ENCODE data around the gene EML5.

EML5 gene

DNA sequence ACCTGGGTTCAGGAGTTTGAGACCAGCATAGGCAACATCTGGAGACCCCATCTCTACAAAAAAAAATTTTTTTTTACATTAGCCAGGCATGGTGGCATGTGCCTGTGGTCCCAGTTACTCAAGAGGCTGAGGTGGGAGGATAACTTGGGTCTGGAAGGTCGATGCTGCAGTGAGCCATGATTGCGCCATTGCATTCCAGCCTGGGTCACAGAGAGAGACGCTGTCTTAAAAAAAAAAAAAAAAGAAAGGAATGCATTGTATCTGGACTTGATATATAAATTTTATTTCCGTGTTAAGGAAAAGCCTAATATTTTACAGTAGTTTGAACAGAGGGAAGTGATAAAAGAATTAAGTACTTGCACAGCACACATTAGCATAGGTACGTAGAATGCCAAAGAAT, 132.7 kb downstream of the EML5 start (continued):
- TF ChIP-seq, protein P1, sequence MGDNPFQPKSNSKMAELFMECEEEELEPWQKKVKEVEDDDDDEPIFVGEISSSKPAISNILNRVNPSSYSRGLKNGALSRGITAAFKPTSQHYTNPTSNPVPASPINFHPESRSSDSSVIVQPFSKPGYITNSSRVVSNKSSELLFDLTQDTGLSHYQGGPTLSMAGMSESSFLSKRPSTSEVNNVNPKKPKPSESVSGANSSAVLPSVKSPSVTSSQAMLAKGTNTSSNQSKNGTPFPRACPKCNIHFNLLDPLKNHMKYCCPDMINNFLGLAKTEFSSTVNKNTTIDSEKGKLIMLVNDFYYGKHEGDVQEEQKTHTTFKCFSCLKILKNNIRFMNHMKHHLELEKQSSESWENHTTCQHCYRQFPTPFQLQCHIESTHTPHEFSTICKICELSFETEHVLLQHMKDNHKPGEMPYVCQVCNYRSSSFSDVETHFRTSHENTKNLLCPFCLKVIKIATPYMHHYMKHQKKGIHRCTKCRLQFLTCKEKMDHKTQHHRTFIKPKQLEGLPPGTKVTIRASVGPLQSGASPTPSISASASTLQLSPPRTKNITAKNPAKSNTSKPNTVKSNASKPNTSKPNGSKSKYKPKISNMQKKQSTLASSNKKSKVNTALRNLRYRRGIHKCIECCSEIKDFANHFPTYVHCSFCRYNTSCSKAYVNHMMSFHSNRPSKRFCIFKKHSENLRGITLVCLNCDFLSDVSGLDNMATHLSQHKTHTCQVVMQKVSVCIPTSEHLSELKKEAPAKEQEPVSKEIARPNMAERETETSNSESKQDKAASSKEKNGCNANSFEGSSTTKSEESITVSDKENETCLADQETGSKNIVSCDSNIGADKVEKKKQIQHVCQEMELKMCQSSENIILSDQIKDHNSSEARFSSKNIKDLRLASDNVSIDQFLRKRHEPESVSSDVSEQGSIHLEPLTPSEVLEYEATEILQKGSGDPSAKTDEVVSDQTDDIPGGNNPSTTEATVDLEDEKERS (tag by site-specific recombination; IDR thresholded peaks at IDR 0.05) = no peak
- TF ChIP-seq, protein P2, sequence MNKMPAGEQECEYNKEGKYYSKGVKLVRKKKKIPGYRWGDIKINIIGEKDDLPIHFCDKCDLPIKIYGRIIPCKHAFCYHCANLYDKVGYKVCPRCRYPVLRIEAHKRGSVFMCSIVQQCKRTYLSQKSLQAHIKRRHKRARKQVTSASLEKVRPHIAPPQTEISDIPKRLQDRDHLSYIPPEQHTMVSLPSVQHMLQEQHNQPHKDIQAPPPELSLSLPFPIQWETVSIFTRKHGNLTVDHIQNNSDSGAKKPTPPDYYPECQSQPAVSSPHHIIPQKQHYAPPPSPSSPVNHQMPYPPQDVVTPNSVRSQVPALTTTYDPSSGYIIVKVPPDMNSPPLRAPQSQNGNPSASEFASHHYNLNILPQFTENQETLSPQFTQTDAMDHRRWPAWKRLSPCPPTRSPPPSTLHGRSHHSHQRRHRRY (tag by site-specific recombination; IDR thresholded peaks at IDR 0.05) = no peak
- no peak for TF ChIP-seq ZNF24 (tag by site-specific recombination; IDR thresholded peaks at IDR 0.05)
- no peak for TF ChIP-seq ZNF155 (tag by site-specific recombination; IDR thresholded peaks at IDR 0.05)
- TF ChIP-seq GLI4 (tag by site-specific recombination; IDR thresholded peaks at IDR 0.05) = no peak
- TF ChIP-seq, protein P3, sequence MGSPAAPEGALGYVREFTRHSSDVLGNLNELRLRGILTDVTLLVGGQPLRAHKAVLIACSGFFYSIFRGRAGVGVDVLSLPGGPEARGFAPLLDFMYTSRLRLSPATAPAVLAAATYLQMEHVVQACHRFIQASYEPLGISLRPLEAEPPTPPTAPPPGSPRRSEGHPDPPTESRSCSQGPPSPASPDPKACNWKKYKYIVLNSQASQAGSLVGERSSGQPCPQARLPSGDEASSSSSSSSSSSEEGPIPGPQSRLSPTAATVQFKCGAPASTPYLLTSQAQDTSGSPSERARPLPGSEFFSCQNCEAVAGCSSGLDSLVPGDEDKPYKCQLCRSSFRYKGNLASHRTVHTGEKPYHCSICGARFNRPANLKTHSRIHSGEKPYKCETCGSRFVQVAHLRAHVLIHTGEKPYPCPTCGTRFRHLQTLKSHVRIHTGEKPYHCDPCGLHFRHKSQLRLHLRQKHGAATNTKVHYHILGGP (tag by site-specific recombination; IDR thresholded peaks at IDR 0.05) = no peak
- TF ChIP-seq ZNF76 (tag by site-specific recombination; IDR thresholded peaks at IDR 0.05; ENCODE audit: borderline replicate concordance, low read depth) = no peak
- no peak for TF ChIP-seq YY2 (tag by site-specific recombination; IDR thresholded peaks at IDR 0.05)
- TF ChIP-seq, protein P4, sequence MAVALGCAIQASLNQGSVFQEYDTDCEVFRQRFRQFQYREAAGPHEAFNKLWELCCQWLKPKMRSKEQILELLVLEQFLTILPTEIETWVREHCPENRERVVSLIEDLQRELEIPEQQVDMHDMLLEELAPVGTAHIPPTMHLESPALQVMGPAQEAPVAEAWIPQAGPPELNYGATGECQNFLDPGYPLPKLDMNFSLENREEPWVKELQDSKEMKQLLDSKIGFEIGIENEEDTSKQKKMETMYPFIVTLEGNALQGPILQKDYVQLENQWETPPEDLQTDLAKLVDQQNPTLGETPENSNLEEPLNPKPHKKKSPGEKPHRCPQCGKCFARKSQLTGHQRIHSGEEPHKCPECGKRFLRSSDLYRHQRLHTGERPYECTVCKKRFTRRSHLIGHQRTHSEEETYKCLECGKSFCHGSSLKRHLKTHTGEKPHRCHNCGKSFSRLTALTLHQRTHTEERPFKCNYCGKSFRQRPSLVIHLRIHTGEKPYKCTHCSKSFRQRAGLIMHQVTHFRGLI (tag by site-specific recombination; IDR thresholded peaks at IDR 0.05) = no peak

DNA sequence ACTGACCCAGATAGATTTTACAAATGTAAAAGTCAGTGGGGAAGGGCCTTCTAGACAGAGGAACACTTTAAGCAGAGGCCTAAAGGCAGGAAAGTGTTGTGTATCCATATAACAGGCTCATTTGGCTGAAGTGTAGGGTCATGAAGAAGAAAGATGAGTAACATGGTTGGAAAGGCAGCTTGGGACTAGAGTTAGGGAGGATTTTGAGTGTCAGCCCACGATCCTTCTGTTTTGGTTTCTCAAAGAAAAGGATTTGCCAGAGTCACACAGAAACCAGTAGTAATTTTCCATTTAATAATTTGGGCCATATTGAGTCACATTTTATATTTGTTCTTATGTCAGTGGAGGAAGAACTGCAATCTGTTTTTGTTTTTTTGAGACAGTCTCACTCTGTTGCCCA, 153.5 kb downstream of the EML5 start:
- peaks cover 2% of the 10 kb centered on the region for H3K9me3 ChIP-seq (ENCODE audit: control insufficient read depth, insufficient read depth, low read depth, low read length)
- TF ChIP-seq ZBTB17 (tag by site-specific recombination; IDR thresholded peaks at IDR 0.05) (no peak), ZNF423 (tag by site-specific recombination; IDR thresholded peaks at IDR 0.05) (no peak), ZNF157 (tag by site-specific recombination; IDR thresholded peaks at IDR 0.05) (no peak), ZNF624 (tag by site-specific recombination; IDR thresholded peaks at IDR 0.05) (no peak), ZNF623 (tag by site-specific recombination; IDR thresholded peaks at IDR 0.05) (no peak), ZFP37 (tag by site-specific recombination; IDR thresholded peaks at IDR 0.05) (no peak), ZNF600 (tag by site-specific recombination; IDR thresholded peaks at IDR 0.05) (no peak), ZNF837 (tag by site-specific recombination; IDR thresholded peaks at IDR 0.05) (no peak), ZNF132 (tag by site-specific recombination; IDR thresholded peaks at IDR 0.05; ENCODE audit: borderline replicate concordance) (no peak), SCRT1 (tag by site-specific recombination; IDR thresholded peaks at IDR 0.05; ENCODE audit: borderline replicate concordance) (no peak), SP2 (tag by site-specific recombination; IDR thresholded peaks at IDR 0.05) (no peak)
- TF ChIP-seq, protein P5, sequence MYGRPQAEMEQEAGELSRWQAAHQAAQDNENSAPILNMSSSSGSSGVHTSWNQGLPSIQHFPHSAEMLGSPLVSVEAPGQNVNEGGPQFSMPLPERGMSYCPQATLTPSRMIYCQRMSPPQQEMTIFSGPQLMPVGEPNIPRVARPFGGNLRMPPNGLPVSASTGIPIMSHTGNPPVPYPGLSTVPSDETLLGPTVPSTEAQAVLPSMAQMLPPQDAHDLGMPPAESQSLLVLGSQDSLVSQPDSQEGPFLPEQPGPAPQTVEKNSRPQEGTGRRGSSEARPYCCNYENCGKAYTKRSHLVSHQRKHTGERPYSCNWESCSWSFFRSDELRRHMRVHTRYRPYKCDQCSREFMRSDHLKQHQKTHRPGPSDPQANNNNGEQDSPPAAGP (tag by site-specific recombination; IDR thresholded peaks at IDR 0.05) = no peak
- TF ChIP-seq, protein P6, sequence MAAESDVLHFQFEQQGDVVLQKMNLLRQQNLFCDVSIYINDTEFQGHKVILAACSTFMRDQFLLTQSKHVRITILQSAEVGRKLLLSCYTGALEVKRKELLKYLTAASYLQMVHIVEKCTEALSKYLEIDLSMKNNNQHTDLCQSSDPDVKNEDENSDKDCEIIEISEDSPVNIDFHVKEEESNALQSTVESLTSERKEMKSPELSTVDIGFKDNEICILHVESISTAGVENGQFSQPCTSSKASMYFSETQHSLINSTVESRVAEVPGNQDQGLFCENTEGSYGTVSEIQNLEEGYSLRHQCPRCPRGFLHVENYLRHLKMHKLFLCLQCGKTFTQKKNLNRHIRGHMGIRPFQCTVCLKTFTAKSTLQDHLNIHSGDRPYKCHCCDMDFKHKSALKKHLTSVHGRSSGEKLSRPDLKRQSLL (tag by site-specific recombination; IDR thresholded peaks at IDR 0.05) = no peak
- no peaks in the 10 kb centered on the region for H3K4me1 ChIP-seq (ENCODE audit: control insufficient read depth, insufficient read depth, low read length)
- no peak overlapping the region for H3K4me3 ChIP-seq (ENCODE audit: low read depth, low read length)
- ChIA-PET POLR2A (no interaction called here), CTCF (no interaction called here)
- no peak overlapping the region for H3K27ac ChIP-seq (ENCODE audit: extremely low read depth, low read depth, low read length)
- no peaks in the 10 kb centered on the region; a peak in 1 of 3 replicates for H3K36me3 ChIP-seq (ENCODE audit: control insufficient read depth in 2 of 2, insufficient read depth in 1 of 2, low read length in 2 of 2)

All from HEK293 (cell line).